Suprapubic skin (tissue), 3 donors: Measurements from ENCODE around the gene CSPG4.

Source experiments
- POLR2AphosphoS5 ChIP-seq, 3 donors: sonication (generic); formaldehyde crosslinking; IDR thresholded peaks; one replicate each; pipeline ENCODE4 v1.6.1; 2017; ENCODE audit warnings: antibody characterized with exemption in 3 of 3
- TF ChIP-seq, protein P1 (sequence below), 2 donors: fragments of 200-600 bp in 1 of 2; fragments of 450-650 bp in 1 of 2; sonication (generic) in 1 of 2; IDR thresholded peaks; one replicate each; pipeline ENCODE4 v1.5.1; 2016 to 2019; ENCODE audit warnings: antibody characterized with exemption in 2 of 2, mild to moderate bottlenecking in 1 of 2, moderate library complexity in 1 of 2

DNA sequence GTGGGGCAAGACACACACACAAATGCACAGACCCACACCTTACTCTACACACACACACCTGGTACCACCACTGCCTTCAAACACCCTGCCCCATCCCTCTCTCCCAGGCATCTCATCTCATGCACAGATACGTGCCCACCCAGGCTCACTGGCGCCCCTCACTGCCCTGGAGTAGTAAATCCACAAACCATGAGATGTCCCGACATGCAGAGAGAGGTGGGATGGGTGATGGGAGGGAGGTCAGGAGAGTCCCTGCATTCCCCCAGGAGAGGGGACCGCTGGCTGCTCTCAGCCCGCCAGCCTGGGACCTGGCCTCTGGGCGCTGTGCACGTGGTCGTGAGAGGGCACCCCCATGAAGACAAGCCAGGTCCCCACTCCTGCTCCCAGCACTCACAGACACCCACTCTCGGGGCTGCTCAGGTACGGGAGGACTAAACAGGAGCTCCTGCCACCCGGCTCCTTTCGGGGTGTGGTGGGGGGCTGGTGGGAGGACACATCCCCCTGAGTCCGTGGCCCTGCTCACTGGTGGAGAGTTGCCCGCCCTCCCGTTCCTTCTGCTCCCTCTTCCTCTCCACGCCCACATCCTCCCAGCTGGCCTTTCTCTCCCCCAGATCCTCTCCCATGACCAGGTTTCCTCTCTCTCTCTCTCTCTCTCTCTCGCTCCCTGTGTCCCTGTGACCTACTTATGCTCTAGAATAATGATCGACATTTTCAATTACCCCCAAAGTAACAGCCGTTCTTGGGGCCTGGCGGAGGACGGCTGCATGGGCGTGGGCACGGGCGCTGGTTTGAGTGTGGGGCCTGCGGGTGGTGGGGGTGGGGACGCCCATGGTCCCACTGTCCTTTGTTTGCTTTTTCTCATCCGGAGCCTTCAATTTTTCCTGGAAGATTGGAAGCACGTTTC, 18.9 kb upstream of the CSPG4 start:
- TF ChIP-seq, protein P1, sequence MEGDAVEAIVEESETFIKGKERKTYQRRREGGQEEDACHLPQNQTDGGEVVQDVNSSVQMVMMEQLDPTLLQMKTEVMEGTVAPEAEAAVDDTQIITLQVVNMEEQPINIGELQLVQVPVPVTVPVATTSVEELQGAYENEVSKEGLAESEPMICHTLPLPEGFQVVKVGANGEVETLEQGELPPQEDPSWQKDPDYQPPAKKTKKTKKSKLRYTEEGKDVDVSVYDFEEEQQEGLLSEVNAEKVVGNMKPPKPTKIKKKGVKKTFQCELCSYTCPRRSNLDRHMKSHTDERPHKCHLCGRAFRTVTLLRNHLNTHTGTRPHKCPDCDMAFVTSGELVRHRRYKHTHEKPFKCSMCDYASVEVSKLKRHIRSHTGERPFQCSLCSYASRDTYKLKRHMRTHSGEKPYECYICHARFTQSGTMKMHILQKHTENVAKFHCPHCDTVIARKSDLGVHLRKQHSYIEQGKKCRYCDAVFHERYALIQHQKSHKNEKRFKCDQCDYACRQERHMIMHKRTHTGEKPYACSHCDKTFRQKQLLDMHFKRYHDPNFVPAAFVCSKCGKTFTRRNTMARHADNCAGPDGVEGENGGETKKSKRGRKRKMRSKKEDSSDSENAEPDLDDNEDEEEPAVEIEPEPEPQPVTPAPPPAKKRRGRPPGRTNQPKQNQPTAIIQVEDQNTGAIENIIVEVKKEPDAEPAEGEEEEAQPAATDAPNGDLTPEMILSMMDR (IDR thresholded peaks at IDR 0.05), result no peak
- TF ChIP-seq POLR2AphosphoS5 (IDR thresholded peaks at IDR 0.05), result no peak
